Thyroid gland (tissue), 4 donors: ENCODE measurements around the gene MIER2. TPM values are rescaled to one million over a fixed set of nuclear protein-coding genes. Genes with fewer than 3 reads are reported as not detected.
"Not testable (repeated sequence)": the region's sequence is repeated elsewhere in the genome, so short reads cannot be mapped to it uniquely, and the experiment has no call there.

Experiments
- DNase-seq, 2 donors: peaks; one replicate each; pipeline ENCODE4 v3.0.0-alpha.2; 2019
- H3K27ac ChIP-seq, 3 donors: fragments of 200-600 bp; sonication (generic); 1 replicate in 2 of 3; 2 replicates in 1 of 3; pipeline ENCODE4 v1.5.1; 2016 to 2019; ENCODE audit warnings: mild to moderate bottlenecking in 1 of 3, moderate library complexity in 1 of 3
- H3K27me3 ChIP-seq: fragments of 200-600 bp; sonication (generic); one replicate; pipeline ENCODE4 v1.5.1; 2019
- H3K36me3 ChIP-seq, 2 donors: fragments of 200-600 bp; sonication (generic); one replicate each; pipeline ENCODE4 v1.5.1; 2016 to 2019
- H3K4me1 ChIP-seq, 2 donors: fragments of 200-600 bp; sonication (generic); one replicate each; pipeline ENCODE4 v1.5.1; 2017 to 2019
- H3K4me3 ChIP-seq, 3 donors: fragments of 200-600 bp; sonication (generic); replicated peaks in 1 of 3; 1 replicate in 2 of 3; 2 replicates in 1 of 3; pipeline ENCODE4 v1.5.1; 2016; ENCODE audit warnings: mild to moderate bottlenecking in 1 of 3
- H3K9me3 ChIP-seq: fragments of 200-600 bp; sonication (generic); one replicate; pipeline ENCODE4 v1.5.1; 2017
- CTCF ChIP-seq, 6 experiments: fragments of 200-600 bp in 3 of 6; fragments of 450-650 bp in 3 of 6; sonication (generic) in 3 of 6; IDR thresholded peaks; one replicate each; pipeline ENCODE4 v1.5.1; 2016 to 2019; ENCODE audit warnings: antibody characterized with exemption in 6 of 6, mild to moderate bottlenecking in 2 of 6, inconsistent platforms in 1 of 6, moderate library complexity in 1 of 6
- POLR2A ChIP-seq, 2 donors: fragments of 450-650 bp; IDR thresholded peaks; one replicate each; pipeline ENCODE4 v1.6.1; 2017; ENCODE audit warnings: antibody characterized with exemption in 2 of 2, mild to moderate bottlenecking in 2 of 2, moderate library complexity in 1 of 2
- WGBS, 2 donors: methylation state at CpG; one replicate each; pipeline ENCODE4 v1.1.5; 2017; 5-methylcytosine and 5-hydroxymethylcytosine counted together
- intact Hi-C: fragments of 100-400 bp; cut with DNase I; formaldehyde crosslinking; loops from one replicate; pipeline ENCODE4 v1.15.1; 2023
- total RNA-seq, 4 donors: library from RNA; depleted of rRNA; stranded (reverse); fragments of >200 nt; gene quantifications; one replicate each; pipeline ENCODE4 v1.2.3, GENCODE V29; 2016

MIER2 gene
- total RNA-seq, 4 donors from 2014 or later, result 9.0 to 20.1 (median 11.2) TPM

DNA sequence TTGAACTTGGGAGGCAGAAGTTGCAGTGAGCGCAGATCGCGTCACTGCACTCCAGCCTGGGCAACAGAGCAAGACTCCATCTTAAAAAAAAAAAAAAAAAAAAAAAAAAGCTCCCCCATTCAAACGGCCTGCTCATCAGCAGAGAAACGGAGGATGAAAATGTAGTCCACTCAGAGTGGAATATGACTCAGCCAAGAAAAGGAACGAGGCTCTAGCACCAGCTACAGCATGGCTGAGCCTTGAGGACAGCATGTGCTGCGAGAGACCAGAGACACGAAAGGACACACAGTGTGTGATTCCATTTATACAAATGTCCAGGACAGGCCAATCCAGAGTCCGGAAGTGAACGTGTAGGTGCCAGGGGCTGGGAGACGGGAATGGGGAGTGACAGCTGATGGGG lies 18.1 kb upstream of the MIER2 start:
- Histone ChIP-seq H3K9me3 (no peaks in the 10 kb centered on the region), H3K4me1 (no peaks in the 10 kb centered on the region), H3K36me3 (no peaks in the 10 kb centered on the region), H3K4me3 (no peak overlapping the region), H3K27me3 (no peaks in the 10 kb centered on the region), H3K27ac (no peak overlapping the region)
- intact Hi-C loops, result no loop called here
- TF ChIP-seq POLR2A (IDR thresholded peaks at IDR 0.05) (no peak), CTCF (IDR thresholded peaks at IDR 0.05) (no peak)
- 83 to 88% methylated on average over 11 of the region's 11 CpGs for WGBS, 2 donors
- DNase-seq, result no peak

DNA sequence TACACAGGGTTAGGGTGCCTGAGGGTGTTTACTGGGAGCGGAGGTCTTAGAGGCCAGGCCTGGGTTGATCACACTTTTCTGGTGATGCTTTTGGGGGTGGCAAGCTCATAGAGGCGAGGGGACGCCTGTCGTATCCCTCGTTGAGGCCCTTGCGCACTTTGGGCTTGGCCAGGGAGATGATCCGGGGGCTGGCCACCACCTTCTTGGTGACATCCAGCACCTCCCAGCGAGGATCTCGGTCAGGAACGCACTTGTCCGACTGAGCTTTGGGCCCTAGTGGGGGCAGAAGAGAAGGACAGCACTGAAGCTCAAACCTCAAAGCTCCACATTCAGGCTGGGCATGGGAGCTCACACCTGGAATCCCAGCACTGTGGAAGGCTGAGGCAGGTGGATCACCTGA lies 17.6 kb upstream of the MIER2 start:
- Histone ChIP-seq H3K36me3 (no peaks in the 10 kb centered on the region), H3K4me3 (no peak overlapping the region), H3K4me1 (no peaks in the 10 kb centered on the region), H3K9me3 (no peaks in the 10 kb centered on the region), H3K27me3 (no peaks in the 10 kb centered on the region), H3K27ac (no peak overlapping the region)
- no peak for TF ChIP-seq CTCF (IDR thresholded peaks at IDR 0.05)
- TF ChIP-seq POLR2A (IDR thresholded peaks at IDR 0.05), result no peak
- intact Hi-C loops, result no loop called here
- no peak for DNase-seq
- 89 to 93% methylated on average over 10 to 11 of the region's 11 CpGs for whole genome bisulfite sequencing, 2 donors

GRCh38 chr19:359653-359925 lies 15.0 kb upstream of the MIER2 start:
- Histone ChIP-seq H3K36me3 (no peaks in the 10 kb centered on the region), H3K4me1 (no peaks in the 10 kb centered on the region), H3K9me3 (no peaks in the 10 kb centered on the region), H3K27ac (no peak overlapping the region), H3K27me3 (no peaks in the 10 kb centered on the region), H3K4me3 (no peak overlapping the region)
- DNase-seq, result no peak
- TF ChIP-seq CTCF (IDR thresholded peaks at IDR 0.05) (no peak), POLR2A (IDR thresholded peaks at IDR 0.05) (no peak)
- intact Hi-C loops, result no loop called here
- 73 to 98% methylated on average over 2 of the region's 2 CpGs for WGBS, 2 donors

DNA sequence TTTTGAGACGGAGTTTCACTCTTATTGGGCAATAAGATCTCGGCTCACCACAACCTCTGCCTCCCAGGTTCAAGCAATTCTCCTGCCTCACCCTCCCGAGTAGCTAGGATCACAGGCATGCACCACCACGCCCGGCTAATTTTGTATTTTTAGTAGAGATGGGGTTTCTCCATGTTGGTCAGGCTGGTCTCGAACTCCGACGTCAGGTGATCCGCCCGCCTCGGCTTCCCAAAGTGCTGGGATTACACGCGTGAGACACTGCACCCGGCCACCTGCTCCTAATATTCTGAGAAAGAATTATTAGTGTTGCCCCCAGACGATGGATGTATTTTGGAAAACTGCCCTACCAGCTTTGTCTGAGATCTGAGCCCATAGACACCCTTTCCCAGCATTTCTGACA lies 10.9 kb upstream of the MIER2 start:
- H3K9me3 ChIP-seq, H3K27ac ChIP-seq, intact Hi-C loops, H3K27me3 ChIP-seq, H3K4me1 ChIP-seq, DNase-seq, H3K4me3 ChIP-seq, H3K36me3 ChIP-seq: not testable (repeated sequence)
- 93% methylated on average over 15 of the region's 15 CpGs for WGBS, 2 donors

DNA sequence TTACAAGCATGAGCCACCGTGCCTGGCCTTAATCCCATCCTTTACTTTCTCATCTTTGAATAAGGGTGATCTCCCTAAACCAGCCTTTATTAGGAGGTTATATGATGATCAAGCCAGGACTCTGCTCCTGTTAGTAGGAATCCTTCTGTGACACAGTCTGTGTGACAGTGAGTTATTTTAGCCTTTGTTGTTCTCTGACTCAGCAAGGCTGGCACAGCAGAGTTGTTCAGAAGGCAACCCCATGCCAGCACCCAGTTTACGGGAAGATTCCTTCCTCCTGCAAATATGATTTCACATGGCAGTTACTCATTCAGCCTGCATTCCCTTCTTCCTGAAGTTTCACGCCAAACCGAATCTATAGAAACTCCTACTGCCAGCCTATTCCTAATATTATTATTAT lies 10.5 kb upstream of the MIER2 start:
- intact Hi-C loops, result no loop called here
- Histone ChIP-seq H3K27me3 (no peaks in the 10 kb centered on the region), H3K27ac (no peak overlapping the region), H3K4me1 (no peaks in the 10 kb centered on the region), H3K4me3 (no peak overlapping the region), H3K36me3 (no peaks in the 10 kb centered on the region), H3K9me3 (no peaks in the 10 kb centered on the region)
- no peak for TF ChIP-seq CTCF (IDR thresholded peaks at IDR 0.05)
- TF ChIP-seq POLR2A (IDR thresholded peaks at IDR 0.05), result no peak
- 89 to 93% methylated on average over 4 of the region's 4 CpGs for WGBS, 2 donors
- DNase-seq, result no peak

GRCh38 chr19:351976-352625 lies 7.5 kb upstream of the MIER2 start:
- H3K36me3 ChIP-seq, result no peaks in the 10 kb centered on the region
- 66 to 69% methylated on average over 19 of the region's 19 CpGs for WGBS, 2 donors
- DNase-seq, result no peak
- no peak for TF ChIP-seq CTCF (IDR thresholded peaks at IDR 0.05)
- TF ChIP-seq POLR2A (IDR thresholded peaks at IDR 0.05), result no peak
- intact Hi-C loops, result no loop called here
- H3K27ac ChIP-seq, result no peak overlapping the region
- no peaks in the 10 kb centered on the region for H3K4me1 ChIP-seq
- no peaks in the 10 kb centered on the region for H3K27me3 ChIP-seq
- H3K4me3 ChIP-seq, result no peak overlapping the region
- no peaks in the 10 kb centered on the region for H3K9me3 ChIP-seq
